GM23338 (cell line): ENCODE data around the gene CCDC27. TPM values are rescaled to one million over a fixed set of nuclear protein-coding genes. Genes with fewer than 3 reads are reported as not detected.

Source experiments
- ETS1 ChIP-seq: IDR thresholded peaks from 2 replicates; pipeline ENCODE4 v1.6.1; 2016; ENCODE audit warnings: antibody characterized with exemption
- EZH2 ChIP-seq: fragments of 200-600 bp; sonication (generic); IDR thresholded peaks from one replicate; pipeline ENCODE4 v1.8.0; 2017; ENCODE audit warnings: antibody characterized with exemption, mild to moderate bottlenecking, low read depth; ENCODE audit not compliant: unreplicated experiment
- NANOG ChIP-seq: IDR thresholded peaks from 2 replicates; pipeline ENCODE4 v1.6.1; 2016; ENCODE audit warnings: antibody characterized with exemption, borderline replicate concordance
- POLR2AphosphoS5 ChIP-seq: IDR thresholded peaks from 2 replicates; pipeline ENCODE4 v1.6.1; 2016; ENCODE audit warnings: antibody characterized with exemption, low read depth
- ZNF331 ChIP-seq: fragments of 250-450 bp; sonication (Bioruptor Pico); IDR thresholded peaks from 2 replicates; pipeline ENCODE4 v1.5.0; 2020; ENCODE audit warnings: low read depth, mild to moderate bottlenecking, moderate library complexity
- polyA plus RNA-seq: library from polyadenylated mRNA; unstranded; fragments of >200 nt; fragmentation: Nextera tagmentation; extraction: Ambion mirVana; gene quantifications from 2 replicates; pipeline ENCODE4 v1.2.1, GENCODE V29; 2016
- total RNA-seq: library from RNA; depleted of rRNA; stranded (reverse); fragments of >200 nt; shearing (Covaris generic); gene quantifications from 2 replicates; pipeline ENCODE4 v1.2.3, GENCODE V29; 2014
- TF ChIP-seq, protein P1 (sequence below): fragments of 250-450 bp; sonication (Bioruptor Pico); IDR thresholded peaks from 2 replicates; pipeline ENCODE4 v1.5.0; 2020; ENCODE audit warnings: mild to moderate bottlenecking, moderate library complexity

The CCDC27 gene
- total and polyA plus RNA-seq, 2 experiments from 2014 or later: 0.18 to 0.45 TPM

GRCh38 chr1:3733094-3733882 is 19.0 kb upstream of the CCDC27 start (continued):
- TF ChIP-seq, protein P1, sequence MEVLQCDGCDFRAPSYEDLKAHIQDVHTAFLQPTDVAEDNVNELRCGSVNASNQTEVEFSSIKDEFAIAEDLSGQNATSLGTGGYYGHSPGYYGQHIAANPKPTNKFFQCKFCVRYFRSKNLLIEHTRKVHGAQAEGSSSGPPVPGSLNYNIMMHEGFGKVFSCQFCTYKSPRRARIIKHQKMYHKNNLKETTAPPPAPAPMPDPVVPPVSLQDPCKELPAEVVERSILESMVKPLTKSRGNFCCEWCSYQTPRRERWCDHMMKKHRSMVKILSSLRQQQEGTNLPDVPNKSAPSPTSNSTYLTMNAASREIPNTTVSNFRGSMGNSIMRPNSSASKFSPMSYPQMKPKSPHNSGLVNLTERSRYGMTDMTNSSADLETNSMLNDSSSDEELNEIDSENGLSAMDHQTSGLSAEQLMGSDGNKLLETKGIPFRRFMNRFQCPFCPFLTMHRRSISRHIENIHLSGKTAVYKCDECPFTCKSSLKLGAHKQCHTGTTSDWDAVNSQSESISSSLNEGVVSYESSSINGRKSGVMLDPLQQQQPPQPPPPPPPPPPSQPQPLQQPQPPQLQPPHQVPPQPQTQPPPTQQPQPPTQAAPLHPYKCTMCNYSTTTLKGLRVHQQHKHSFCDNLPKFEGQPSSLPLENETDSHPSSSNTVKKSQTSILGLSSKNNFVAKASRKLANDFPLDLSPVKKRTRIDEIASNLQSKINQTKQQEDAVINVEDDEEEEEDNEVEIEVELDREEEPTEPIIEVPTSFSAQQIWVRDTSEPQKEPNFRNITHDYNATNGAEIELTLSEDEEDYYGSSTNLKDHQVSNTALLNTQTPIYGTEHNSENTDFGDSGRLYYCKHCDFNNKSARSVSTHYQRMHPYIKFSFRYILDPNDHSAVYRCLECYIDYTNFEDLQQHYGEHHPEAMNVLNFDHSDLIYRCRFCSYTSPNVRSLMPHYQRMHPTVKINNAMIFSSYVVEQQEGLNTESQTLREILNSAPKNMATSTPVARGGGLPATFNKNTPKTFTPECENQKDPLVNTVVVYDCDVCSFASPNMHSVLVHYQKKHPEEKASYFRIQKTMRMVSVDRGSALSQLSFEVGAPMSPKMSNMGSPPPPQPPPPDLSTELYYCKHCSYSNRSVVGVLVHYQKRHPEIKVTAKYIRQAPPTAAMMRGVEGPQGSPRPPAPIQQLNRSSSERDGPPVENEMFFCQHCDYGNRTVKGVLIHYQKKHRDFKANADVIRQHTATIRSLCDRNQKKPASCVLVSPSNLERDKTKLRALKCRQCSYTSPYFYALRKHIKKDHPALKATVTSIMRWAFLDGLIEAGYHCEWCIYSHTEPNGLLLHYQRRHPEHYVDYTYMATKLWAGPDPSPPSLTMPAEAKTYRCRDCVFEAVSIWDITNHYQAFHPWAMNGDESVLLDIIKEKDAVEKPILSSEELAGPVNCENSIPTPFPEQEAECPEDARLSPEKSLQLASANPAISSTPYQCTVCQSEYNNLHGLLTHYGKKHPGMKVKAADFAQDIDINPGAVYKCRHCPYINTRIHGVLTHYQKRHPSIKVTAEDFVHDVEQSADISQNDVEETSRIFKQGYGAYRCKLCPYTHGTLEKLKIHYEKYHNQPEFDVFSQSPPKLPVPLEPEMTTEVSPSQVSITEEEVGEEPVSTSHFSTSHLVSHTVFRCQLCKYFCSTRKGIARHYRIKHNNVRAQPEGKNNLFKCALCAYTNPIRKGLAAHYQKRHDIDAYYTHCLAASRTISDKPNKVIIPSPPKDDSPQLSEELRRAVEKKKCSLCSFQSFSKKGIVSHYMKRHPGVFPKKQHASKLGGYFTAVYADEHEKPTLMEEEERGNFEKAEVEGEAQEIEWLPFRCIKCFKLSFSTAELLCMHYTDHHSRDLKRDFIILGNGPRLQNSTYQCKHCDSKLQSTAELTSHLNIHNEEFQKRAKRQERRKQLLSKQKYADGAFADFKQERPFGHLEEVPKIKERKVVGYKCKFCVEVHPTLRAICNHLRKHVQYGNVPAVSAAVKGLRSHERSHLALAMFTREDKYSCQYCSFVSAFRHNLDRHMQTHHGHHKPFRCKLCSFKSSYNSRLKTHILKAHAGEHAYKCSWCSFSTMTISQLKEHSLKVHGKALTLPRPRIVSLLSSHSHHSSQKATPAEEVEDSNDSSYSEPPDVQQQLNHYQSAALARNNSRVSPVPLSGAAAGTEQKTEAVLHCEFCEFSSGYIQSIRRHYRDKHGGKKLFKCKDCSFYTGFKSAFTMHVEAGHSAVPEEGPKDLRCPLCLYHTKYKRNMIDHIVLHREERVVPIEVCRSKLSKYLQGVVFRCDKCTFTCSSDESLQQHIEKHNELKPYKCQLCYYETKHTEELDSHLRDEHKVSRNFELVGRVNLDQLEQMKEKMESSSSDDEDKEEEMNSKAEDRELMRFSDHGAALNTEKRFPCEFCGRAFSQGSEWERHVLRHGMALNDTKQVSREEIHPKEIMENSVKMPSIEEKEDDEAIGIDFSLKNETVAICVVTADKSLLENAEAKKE (CRISPR knock-in tag): no peak
- no peak for TF ChIP-seq NANOG
- TF ChIP-seq ETS1: no peak
- no peak for TF ChIP-seq POLR2AphosphoS5
- no peak for TF ChIP-seq ZNF331 (CRISPR knock-in tag)
- TF ChIP-seq EZH2: no peak
